Motor neuron (in vitro differentiated cells): ENCODE data around the gene RPAP3. TPM values are rescaled to one million over a fixed set of nuclear protein-coding genes. Genes with fewer than 3 reads are reported as not detected.

Experiments
- ATAC-seq, 8 experiments: fragments of 200-7000 bp; cut with Tn5 transposase; replicated peaks in 6 of 8; 2 replicates each; pipeline ENCODE4 v1.8.0; 2021; ENCODE audit warnings: mild to moderate bottlenecking in 8 of 8, moderate library complexity in 8 of 8
- H3K27ac ChIP-seq, 2 donors: fragments of 250-450 bp; sonication (Bioruptor Pico); 2 replicates each; pipeline ENCODE4 v1.9.0; 2021; ENCODE audit warnings: antibody characterized with exemption in 2 of 2, mild to moderate bottlenecking in 2 of 2, moderate library complexity in 1 of 2
- H3K4me1 ChIP-seq, 2 donors: fragments of 250-450 bp; sonication (Bioruptor Pico); replicated peaks in 1 of 2; 2 replicates each; pipeline ENCODE4 v1.6.1; 2021; ENCODE audit warnings: antibody characterized with exemption in 2 of 2, mild to moderate bottlenecking in 2 of 2, moderate library complexity in 1 of 2
- H3K4me3 ChIP-seq, 5 donors: fragments of 250-450 bp; sonication (Bioruptor Pico); 2 replicates each; pipeline ENCODE4 v1.9.0; 2021; ENCODE audit warnings: antibody characterized with exemption in 5 of 5, mild to moderate bottlenecking in 5 of 5, moderate library complexity in 4 of 5
- WGBS, 10 experiments: fragments of 450-650 bp; shearing (Covaris generic); methylation state at CpG; one replicate each; pipeline ENCODE4 v1.0.0; 2022; 5-methylcytosine and 5-hydroxymethylcytosine counted together
- in situ Hi-C, 9 experiments: fragments of 400-800 bp; cut with MboI; loops; one replicate each; pipeline ENCODE4 v1.15.0; 2021; ENCODE audit warnings: low sequenced_read_pairs in 9 of 9, low pct_unique_long_range_greater_than_20kb in 2 of 9; ENCODE audit not compliant: unreplicated experiment in 9 of 9
- total RNA-seq, 8 experiments: library from RNA; unstranded; fragments of 300-600 nt; gene quantifications; 2 replicates each; pipeline versions ENCODE4 v1.2.3 to v1.2.4, GENCODE V29; 2022

Gene RPAP3
- total RNA-seq, 8 experiments from 2014 or later = 17.1 to 45.6 (median 29.5) TPM

DNA sequence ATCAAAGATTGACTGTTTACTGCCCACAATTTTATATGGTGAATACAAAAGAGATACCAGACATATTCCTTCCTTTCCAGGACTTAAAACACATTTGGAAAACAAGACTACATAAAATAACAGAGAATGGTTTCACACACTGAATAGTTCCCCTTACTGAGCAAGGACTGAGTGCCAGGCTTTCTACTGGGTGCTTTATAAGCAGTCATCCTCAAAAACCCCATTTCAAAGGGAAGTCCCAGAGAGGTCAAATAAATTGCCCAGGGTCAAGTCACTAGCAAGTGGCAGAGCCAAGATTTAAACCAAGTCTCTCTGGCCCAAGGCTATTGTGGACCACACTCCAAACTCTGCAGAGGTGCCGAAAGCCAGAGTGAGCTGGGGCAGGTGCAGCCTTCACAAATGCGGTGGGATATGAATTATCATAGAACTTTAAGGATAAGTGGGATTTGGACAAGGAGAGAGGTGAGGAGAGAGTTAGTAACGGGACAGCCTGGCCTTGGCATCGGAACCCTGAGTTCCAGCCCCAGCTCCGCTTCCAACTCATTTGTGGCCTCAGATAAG is 9.1 kb upstream of the RPAP3 start:
- ATAC-seq = peak in 1 of 8 experiments; percentile 8
- H3K4me3 ChIP-seq = no peak overlapping the region
- WGBS, 10 experiments = 0 to 50% (median 5%) methylated on average over 1 to 4 of the region's 5 CpGs; no CpG with 5 or more reads in 2 of the 10 experiments
- in situ Hi-C loops = loop anchor here in 6 of 9 experiments (10.0 to 25.0 kb wide), 5 partner anchors 60 to 897 kb away; partner anchors contain the start of genes CCDC184 (in 2 of the 6), SLC48A1 (in 2 of the 6) and HDAC7 (in 1 of the 6)
- H3K4me1 ChIP-seq = no peaks in the 10 kb centered on the region
- no peak overlapping the region for H3K27ac ChIP-seq

DNA sequence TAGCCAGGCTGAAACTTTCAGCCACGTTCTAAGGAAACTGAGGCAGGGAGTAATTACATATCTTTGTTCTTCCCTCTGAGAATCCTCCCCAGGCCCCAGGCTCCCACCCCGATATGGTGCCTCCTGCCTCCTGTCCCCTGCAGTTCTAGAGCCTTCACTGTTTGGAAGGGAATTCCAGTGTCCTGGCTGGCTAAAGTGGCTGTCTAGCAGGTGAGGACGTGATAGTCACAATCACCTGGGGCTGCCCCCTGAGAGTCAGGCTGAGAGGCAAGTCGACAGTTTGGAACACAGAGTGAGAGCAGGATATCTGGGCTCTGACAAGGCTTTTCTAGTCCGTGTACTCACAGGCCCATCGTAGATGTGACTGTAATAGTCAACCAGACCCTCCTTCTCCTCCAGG is 6.3 kb upstream of the RPAP3 start:
- ATAC-seq = no peak
- Histone ChIP-seq H3K27ac (no peak overlapping the region), H3K4me1 (peaks cover 2 to 3% of the 10 kb centered on the region in 2 donors), H3K4me3 (no peak overlapping the region)
- in situ Hi-C loops = loop anchor here in 6 of 9 experiments (10.0 to 25.0 kb wide), 5 partner anchors 63 to 900 kb away; partner anchors contain the start of genes CCDC184 (in 2 of the 6), SLC48A1 (in 2 of the 6) and HDAC7 (in 1 of the 6)
- 40 to 100% (median 76%) methylated on average over 1 to 4 of the region's 6 CpGs; no CpG with 5 or more reads in 4 of the 10 experiments for WGBS, 10 experiments

DNA sequence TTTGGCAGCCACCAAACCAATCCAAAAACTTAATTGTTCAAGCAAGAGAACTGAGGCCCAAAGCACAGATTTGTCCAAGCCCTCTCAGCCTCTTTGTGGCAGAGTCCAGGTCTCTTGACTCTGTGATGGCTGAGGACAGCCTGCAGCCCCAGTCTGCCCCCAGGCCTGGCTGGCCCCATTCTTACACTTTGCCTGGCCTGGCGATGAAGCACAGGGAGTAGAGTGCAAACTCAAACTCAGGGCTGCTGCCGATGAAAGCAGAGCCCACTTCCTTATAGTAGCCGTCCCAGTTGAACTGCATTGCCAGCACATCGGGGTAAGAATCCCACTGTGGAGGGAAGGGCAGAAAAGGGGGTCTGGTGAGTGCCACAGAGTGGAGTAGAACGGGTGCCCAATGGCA is 5.6 kb upstream of the RPAP3 start:
- H3K4me1 ChIP-seq = peaks cover 6 to 9% of the 10 kb centered on the region in 2 donors
- in situ Hi-C loops = loop anchor here in 6 of 9 experiments (10.0 to 25.0 kb wide), 5 partner anchors 63 to 901 kb away; partner anchors contain the start of genes CCDC184 (in 2 of the 6), SLC48A1 (in 2 of the 6) and HDAC7 (in 1 of the 6)
- H3K27ac ChIP-seq = no peak overlapping the region
- 53 to 100% (median 92%) methylated on average over 1 to 5 of the region's 5 CpGs; no CpG with 5 or more reads in 1 of the 10 experiments for WGBS, 10 experiments
- ATAC-seq = no peak
- no peak overlapping the region for H3K4me3 ChIP-seq

DNA sequence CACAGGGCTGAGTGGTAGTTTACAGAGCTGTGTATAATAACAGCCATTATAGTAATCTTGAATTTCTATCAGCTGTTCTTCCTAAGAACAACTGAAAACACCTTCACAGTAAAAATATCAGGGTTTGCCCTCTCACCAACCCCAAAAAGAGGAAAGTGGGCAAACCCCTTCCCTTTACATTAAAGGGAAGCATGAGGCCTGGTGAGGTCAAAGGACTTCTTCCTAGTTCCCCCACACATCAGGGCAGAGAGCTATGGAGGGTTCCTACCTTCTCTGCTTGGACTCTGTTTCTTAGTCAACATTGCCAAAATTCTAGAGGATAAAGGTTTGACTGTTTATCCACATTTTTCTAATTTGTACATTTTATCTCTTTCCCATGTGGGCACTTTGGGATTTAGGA is 4.4 kb upstream of the RPAP3 start:
- H3K27ac ChIP-seq = no peak overlapping the region
- in situ Hi-C loops = loop anchor here in 6 of 9 experiments (10.0 to 25.0 kb wide), 5 partner anchors 65 to 902 kb away; partner anchors contain the start of genes CCDC184 (in 2 of the 6), SLC48A1 (in 2 of the 6) and HDAC7 (in 1 of the 6)
- no peak overlapping the region for H3K4me3 ChIP-seq
- no peak for ATAC-seq
- H3K4me1 ChIP-seq = peaks cover 6 to 10% of the 10 kb centered on the region in 2 donors

DNA sequence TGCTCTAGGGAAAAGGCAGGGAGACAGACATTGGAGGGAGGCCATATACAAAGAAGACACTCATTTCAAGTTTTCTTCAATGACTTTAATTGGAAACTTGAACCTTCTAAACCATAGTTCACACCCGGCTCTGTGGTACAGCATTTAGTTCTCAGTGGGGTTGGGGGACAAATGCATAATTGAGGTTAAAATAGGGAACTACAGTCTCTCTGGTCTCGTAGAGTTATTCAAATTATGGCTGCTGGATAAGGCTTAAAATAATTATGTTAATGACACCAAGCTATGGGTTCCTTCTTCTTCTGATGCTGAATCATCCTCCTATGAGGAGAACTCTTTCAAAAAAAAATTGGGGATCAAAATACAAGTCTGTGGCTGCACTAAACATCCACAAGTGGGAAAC is 3.8 kb upstream of the RPAP3 start:
- peak in 1 of 8 experiments; percentile 2 for ATAC-seq
- Histone ChIP-seq H3K27ac (no peak overlapping the region), H3K4me1 (peaks cover 6 to 12% of the 10 kb centered on the region in 2 donors), H3K4me3 (no peak overlapping the region)
- WGBS, 10 experiments = 50 to 100% (median 88%) methylated on average over 1 to 2 of the region's 2 CpGs; no CpG with 5 or more reads in 4 of the 10 experiments
- in situ Hi-C loops = loop anchor here in 6 of 9 experiments (10.0 to 25.0 kb wide), 5 partner anchors 65 to 903 kb away; partner anchors contain the start of genes CCDC184 (in 2 of the 6), SLC48A1 (in 2 of the 6) and HDAC7 (in 1 of the 6)

DNA sequence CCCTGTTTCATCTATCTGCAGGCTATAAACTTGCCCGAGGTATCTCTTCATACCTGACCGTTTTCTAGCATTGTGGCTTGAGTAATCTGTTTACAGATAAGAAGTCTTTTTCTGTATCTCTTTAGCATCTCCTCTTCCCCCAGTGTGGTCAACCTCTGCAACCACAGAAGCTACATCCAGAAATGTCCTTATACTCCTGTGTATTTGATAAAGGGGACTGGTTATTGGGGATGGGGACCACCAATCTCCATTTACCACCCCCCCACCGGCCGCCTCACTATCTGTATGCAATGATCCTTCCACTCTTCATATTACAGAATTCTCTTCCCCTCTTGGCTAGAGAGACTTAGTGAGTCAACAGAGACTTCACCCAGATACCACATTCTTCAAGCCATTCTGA is 3.4 kb upstream of the RPAP3 start:
- Histone ChIP-seq H3K4me1 (peaks cover 6 to 12% of the 10 kb centered on the region in 2 donors), H3K4me3 (no peak overlapping the region), H3K27ac (no peak overlapping the region)
- 71 to 100% (median 87%) methylated on average over 1 to 2 of the region's 4 CpGs; no CpG with 5 or more reads in 4 of the 10 experiments for WGBS, 10 experiments
- in situ Hi-C loops = loop anchor here in 5 of 9 experiments (25.0 kb wide), 4 partner anchors 103 to 903 kb away; partner anchors contain the start of genes CCDC184 (in 2 of the 5) and HDAC7 (in 1 of the 5)
- no peak for ATAC-seq

DNA sequence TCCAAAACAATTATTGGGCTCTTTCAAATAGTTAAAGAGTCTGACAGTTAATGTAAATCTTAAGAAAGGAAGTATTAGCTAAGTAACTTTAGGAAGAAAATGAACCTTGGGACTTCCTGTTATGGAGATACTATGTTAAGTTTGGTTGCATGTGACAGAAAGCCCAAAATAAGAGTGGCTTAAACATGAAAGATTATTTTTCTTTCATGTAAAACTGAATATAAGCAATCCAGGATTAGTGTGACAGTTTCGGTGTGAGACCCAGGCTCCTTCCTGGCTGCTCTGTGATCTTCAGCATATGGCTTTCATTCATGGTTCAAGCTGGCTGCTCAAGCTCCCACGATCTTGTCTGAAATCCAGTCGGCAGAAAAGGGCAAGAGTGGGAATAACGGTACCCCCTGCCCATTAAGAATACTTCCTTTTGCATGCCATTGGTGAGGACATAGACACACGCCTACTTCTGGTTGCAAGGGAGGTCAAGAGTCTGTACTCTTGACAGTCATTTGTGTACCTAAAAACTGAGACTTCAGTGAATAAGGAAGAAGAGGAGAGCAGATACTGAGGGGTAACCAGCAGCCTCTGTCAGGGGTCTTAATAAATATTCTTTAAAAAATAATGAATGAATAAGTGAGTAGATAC is 2.2 kb upstream of the RPAP3 start:
- no peak overlapping the region for H3K4me3 ChIP-seq

DNA sequence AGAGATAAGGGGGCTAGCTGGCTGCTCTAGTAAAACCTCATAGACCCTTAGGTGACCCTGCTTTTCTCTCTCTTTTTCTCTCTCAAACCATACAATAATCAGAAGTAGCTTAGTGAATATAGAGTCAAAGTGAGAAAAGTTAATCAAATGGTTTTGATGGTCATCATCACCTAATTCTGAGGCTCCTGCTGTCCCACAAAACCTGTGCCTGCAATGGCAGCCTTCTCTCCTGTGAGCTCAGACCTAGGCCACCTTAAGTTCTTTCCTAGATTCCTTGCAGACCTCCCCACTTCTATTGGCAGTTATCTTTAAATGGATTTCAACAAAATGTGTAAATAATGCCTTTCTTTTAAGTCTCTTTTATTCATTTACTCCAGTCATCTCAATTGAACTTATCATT is 1.5 kb upstream of the RPAP3 start:
- Histone ChIP-seq H3K4me1 (peaks cover 6 to 12% of the 10 kb centered on the region in 2 donors), H3K4me3 (peak overlapping the region in 1 of 5 donors; percentile 66)
- in situ Hi-C loops = loop anchor here in 5 of 9 experiments (25.0 kb wide), 4 partner anchors 105 to 905 kb away; partner anchors contain the start of genes CCDC184 (in 2 of the 5) and HDAC7 (in 1 of the 5)

More for the DNA sequence above, 2.2 kb upstream of the RPAP3 start:
- in situ Hi-C loops = loop anchor here in 5 of 9 experiments (25.0 kb wide), 4 partner anchors 104 to 904 kb away; partner anchors contain the start of genes CCDC184 (in 2 of the 5) and HDAC7 (in 1 of the 5)
- H3K27ac ChIP-seq = no peak overlapping the region
- H3K4me1 ChIP-seq = peaks cover 6 to 12% of the 10 kb centered on the region in 2 donors
- 40 to 93% (median 70%) methylated on average over 1 to 4 of the region's 5 CpGs; no CpG with 5 or more reads in 3 of the 10 experiments for WGBS, 10 experiments
- no peak for ATAC-seq

DNA sequence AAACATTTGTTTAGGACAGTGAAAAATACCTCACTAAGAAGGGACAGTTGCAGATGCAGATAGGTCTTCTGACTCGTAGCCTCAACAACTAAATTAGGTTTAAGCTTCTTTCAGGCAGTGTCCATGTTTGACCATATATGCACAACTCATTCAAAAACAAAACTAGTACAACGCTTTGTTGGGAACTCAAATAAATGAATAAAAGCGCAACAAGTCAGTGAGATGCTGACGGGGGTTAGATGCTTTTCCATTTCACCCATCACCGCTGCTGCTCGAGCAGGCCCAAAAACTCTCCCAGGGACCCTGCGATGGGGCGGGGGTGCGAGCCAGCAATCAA is 633 bp downstream of the RPAP3 start:
- in situ Hi-C loops = loop anchor here in 5 of 9 experiments (25.0 kb wide), 4 partner anchors 107 to 907 kb away; partner anchors contain the start of genes CCDC184 (in 2 of the 5) and HDAC7 (in 1 of the 5)
- H3K4me1 ChIP-seq = peaks cover 6 to 12% of the 10 kb centered on the region in 2 donors
- ATAC-seq = peak in 1 of 8 experiments; percentile 2
- 0 to 17% (median 0%) methylated on average over 1 to 8 of the region's 9 CpGs; no CpG with 5 or more reads in 1 of the 10 experiments for WGBS, 10 experiments
- peak overlapping the region; percentile 66 to 99 (median 90) for H3K4me3 ChIP-seq
- peak overlapping the region in 1 of 2 donors; percentile 91 for H3K27ac ChIP-seq

More for the DNA sequence above, 1.5 kb upstream of the RPAP3 start:
- no peak for ATAC-seq
- no peak overlapping the region for H3K27ac ChIP-seq

DNA sequence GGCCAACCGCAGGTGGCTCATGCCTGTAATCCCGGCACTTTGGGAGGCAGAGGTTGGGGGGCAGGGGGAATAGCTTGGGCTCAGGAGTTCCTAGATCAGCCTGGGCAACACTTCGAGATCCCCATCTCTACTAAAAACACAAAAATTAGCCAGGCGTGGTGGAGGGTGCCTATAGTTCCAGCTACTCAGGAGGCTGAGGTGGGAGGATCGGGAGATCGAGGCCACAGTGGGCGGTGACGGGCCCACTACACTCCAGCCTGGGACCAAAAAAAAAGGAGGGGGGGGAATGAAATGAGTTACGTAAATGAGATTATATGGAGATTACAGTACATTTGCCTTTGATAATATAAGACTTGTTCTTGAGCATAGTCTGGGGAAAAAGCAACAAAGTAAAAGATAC is 1.1 kb downstream of the RPAP3 start:
- Histone ChIP-seq H3K27ac (no peak overlapping the region), H3K4me3 (peak overlapping the region; percentile 66 to 99 (median 90)), H3K4me1 (peaks cover 6 to 12% of the 10 kb centered on the region in 2 donors)
- WGBS, 10 experiments = 40 to 100% (median 88%) methylated on average over 1 to 7 of the region's 9 CpGs; no CpG with 5 or more reads in 1 of the 10 experiments
- no peak for ATAC-seq
- in situ Hi-C loops = loop anchor here in 5 of 9 experiments (25.0 kb wide), 4 partner anchors 108 to 908 kb away; partner anchors contain the start of genes CCDC184 (in 2 of the 5) and HDAC7 (in 1 of the 5)

DNA sequence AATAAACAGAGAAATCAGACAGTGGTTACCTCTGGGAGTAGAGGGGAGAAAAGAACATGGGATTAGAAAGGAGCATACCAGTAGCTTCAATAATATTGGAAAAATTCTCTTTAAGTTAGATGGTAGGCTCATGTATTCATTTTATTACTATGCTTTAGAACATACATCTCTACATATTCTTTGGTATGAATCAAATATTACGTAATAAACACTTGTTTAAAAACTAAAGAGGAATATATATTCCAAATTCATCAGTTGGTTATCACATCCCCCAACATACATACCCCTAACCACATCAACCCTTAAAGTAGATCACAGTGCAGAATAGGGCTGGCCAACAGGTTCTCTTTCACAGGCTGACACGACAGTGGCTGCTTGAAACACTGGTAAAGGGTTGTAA is 5.6 kb downstream of the RPAP3 start:
- Histone ChIP-seq H3K4me3 (no peak overlapping the region), H3K27ac (no peak overlapping the region), H3K4me1 (peaks cover 0 to 2% of the 10 kb centered on the region in 2 donors)
- no peak for ATAC-seq
- in situ Hi-C loops = loop anchor here in 5 of 9 experiments (25.0 kb wide), 4 partner anchors 112 to 912 kb away; partner anchors contain the start of genes CCDC184 (in 2 of the 5) and HDAC7 (in 1 of the 5)
- 75 to 100% (median 100%) methylated on average over 1 to 2 of the region's 2 CpGs; no CpG with 5 or more reads in 2 of the 10 experiments for WGBS, 10 experiments

DNA sequence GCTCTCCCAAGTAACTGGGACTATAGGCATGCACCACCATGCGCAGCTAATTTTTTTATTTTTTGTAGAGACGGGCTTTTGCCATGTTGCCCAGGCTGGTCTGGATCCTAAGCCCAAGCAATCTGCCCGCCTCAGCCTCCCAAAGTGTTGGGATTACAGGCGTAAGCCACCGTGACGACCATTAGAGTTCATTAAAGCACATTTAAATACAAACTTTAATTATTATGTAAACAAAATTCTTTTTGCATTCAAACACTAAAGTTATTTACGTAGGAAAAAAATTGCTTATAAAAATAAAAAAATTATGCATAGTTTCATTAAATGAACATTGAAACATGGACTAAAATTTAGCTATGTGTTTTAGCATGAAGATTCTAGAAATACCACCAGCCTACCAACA is 7.2 kb downstream of the RPAP3 start:
- no peak for ATAC-seq
- 91 to 100% (median 96%) methylated on average over 2 to 6 of the region's 7 CpGs; no CpG with 5 or more reads in 1 of the 10 experiments for WGBS, 10 experiments
- no peak overlapping the region for H3K27ac ChIP-seq
- in situ Hi-C loops = loop anchor here in 2 of 9 experiments (25.0 kb wide), 1 partner anchor 661 kb away; no protein-coding TSS in a partner anchor
- H3K4me1 ChIP-seq = no peaks in the 10 kb centered on the region
- H3K4me3 ChIP-seq = no peak overlapping the region
